K562 (cell line): ENCODE results near the gene FRK. TPM values are rescaled to one million over a fixed set of nuclear protein-coding genes. Genes with fewer than 3 reads are reported as not detected.
A peak's percentile ranks its signal among the peaks of the same experiment; 100 is the strongest.

Source experiments
- ATAC-seq: fragments of 200-7000 bp; cut with Tn5 transposase; 3 replicates; pipeline ENCODE4 v1.9.1; 2020; ENCODE audit warnings: moderate library complexity
- BruUV-seq: library from RNA; stranded (reverse); fragments of 400-500 nt; replicated peaks from 2 replicates; lab custom pipeline; 2021; lab: Mats Ljungman, UMichigan
- CTCF ChIA-PET: fragments of 300-600 bp; formaldehyde crosslinking; extraction: SDS; loops from one replicate; lab custom pipeline; 2021; ENCODE audit warnings: low intra/inter-chr PET ratio; lab: Yijun Ruan, JAX
- POLR2A ChIA-PET: fragments of 300-600, 350-650 bp; sonication (Branson Sonifier 250); formaldehyde crosslinking; extraction: SDS; loops from one replicate; lab custom pipeline; 2021; ENCODE audit warnings: antibody characterized with exemption, inconsistent platforms; lab: Yijun Ruan, JAX
- DNase-seq, 4 experiments: peaks; one replicate each; pipeline versions ENCODE4 v3.0.0 to v3.0.0-alpha.2; 2011 to 2018; ENCODE audit warnings: low spot score in 3 of 4, mixed read lengths in 3 of 4; ENCODE audit errors: extremely low read depth in 1 of 4
- FAIRE-seq: peaks from 2 replicates; lab custom pipeline; 2011; peaks lifted over from hg19 to GRCh38; lab: Jason Lieb, UNC
- H2AFZ ChIP-seq: 2 replicates; pipeline ENCODE4 v1.6.0; 2011; ENCODE audit warnings: low read depth, low read length, control low read depth, inconsistent platforms
- H3K27ac ChIP-seq: fragments of 200-600 bp; 3 replicates; pipeline ENCODE4 v1.8.0; 2011; ENCODE audit warnings: low read depth, mild to moderate bottlenecking, control low read depth, inconsistent platforms, low read length, moderate library complexity, mixed read lengths; ENCODE audit errors: extremely low read depth
- H3K27me3 ChIP-seq, 2 experiments: fragments of 300-600 bp in 1 of 2; 2 replicates in 1 of 2; 3 replicates in 1 of 2; pipeline versions ENCODE4 v1.6.0 to v1.8.0; 2011; ENCODE audit warnings: inconsistent platforms in 2 of 2, low read length in 2 of 2, mild to moderate bottlenecking in 1 of 2, mixed read lengths in 1 of 2, moderate library complexity in 1 of 2; ENCODE audit not compliant: control insufficient read depth in 2 of 2, insufficient read depth in 2 of 2
- H3K36me3 ChIP-seq: fragments of 300-600 bp; 3 replicates; pipeline ENCODE4 v1.8.0; 2011; ENCODE audit warnings: mild to moderate bottlenecking, low read length, inconsistent platforms; ENCODE audit not compliant: control insufficient read depth, insufficient read depth
- H3K4me1 ChIP-seq, 2 experiments: fragments of 200-600 bp in 1 of 2; replicated peaks in 1 of 2; 2 replicates in 1 of 2; 3 replicates in 1 of 2; pipeline versions ENCODE4 v1.5.1 to v1.8.0; 2011; ENCODE audit warnings: inconsistent platforms in 2 of 2, low read length in 2 of 2, mild to moderate bottlenecking in 1 of 2, mixed read lengths in 1 of 2, moderate library complexity in 1 of 2; ENCODE audit not compliant: control insufficient read depth in 2 of 2, insufficient read depth in 2 of 2
- H3K4me2 ChIP-seq: 2 replicates; pipeline ENCODE4 v1.6.1; 2011; ENCODE audit warnings: low read length, control low read depth, inconsistent platforms, mixed read lengths; ENCODE audit not compliant: insufficient read depth
- H3K4me3 ChIP-seq: fragments of 200-600 bp; sonication (generic), shearing (Covaris generic); 2 replicates; pipeline ENCODE4 v1.5.1; 2016; ENCODE audit warnings: control low read depth, inconsistent platforms
- H3K79me2 ChIP-seq: fragments of 200-600 bp; 3 replicates; pipeline ENCODE4 v1.8.0; 2011; ENCODE audit warnings: low read length, inconsistent platforms; ENCODE audit not compliant: control insufficient read depth, insufficient read depth
- H3K9ac ChIP-seq, 2 experiments: 2 replicates each; pipeline versions ENCODE4 v1.6.0 to v1.6.1; 2011; ENCODE audit warnings: low read depth in 2 of 2, low read length in 2 of 2, control low read depth in 1 of 2, inconsistent platforms in 1 of 2, mild to moderate bottlenecking in 1 of 2, mixed read lengths in 1 of 2; ENCODE audit not compliant: insufficient read depth in 1 of 2
- H3K9me1 ChIP-seq: one replicate; pipeline ENCODE4 v1.6.0; 2011; ENCODE audit warnings: inconsistent platforms, mild to moderate bottlenecking, low read length, moderate library complexity; ENCODE audit not compliant: control insufficient read depth, insufficient read depth
- H3K9me3 ChIP-seq: replicated peaks from 2 replicates; pipeline ENCODE4 v1.5.1; 2011; ENCODE audit warnings: low read depth, low read length, inconsistent platforms; ENCODE audit not compliant: control insufficient read depth, insufficient read depth
- H4K20me1 ChIP-seq: replicated peaks from 2 replicates; pipeline ENCODE4 v1.6.1; 2011; ENCODE audit warnings: low read length, inconsistent platforms, mixed read lengths; ENCODE audit not compliant: control insufficient read depth, insufficient read depth
- ATF2 ChIP-seq: sonication (generic); formaldehyde crosslinking; IDR thresholded peaks from 2 replicates; pipeline ENCODE4 v1.8.1; 2022; ENCODE audit warnings: missing genetic modification reagents
- FOSL1 ChIP-seq: fragments of 200-800 bp; sonication (Bioruptor generic); conservative IDR thresholded peaks from 2 replicates; pipeline ENCODE4 v1.6.1; 2016; ENCODE audit warnings: missing genetic modification characterization, missing compliant biosample characterization
- JUND ChIP-seq, 2 experiments: IDR thresholded peaks; 2 replicates in 1 of 2; 3 replicates in 1 of 2; pipeline ENCODE4 v1.6.1; 2011; ENCODE audit warnings: borderline replicate concordance in 2 of 2, low read depth in 2 of 2, low read length in 2 of 2, improper control_type of control experiment in 1 of 2, missing biosample characterization in 1 of 2, missing genetic modification characterization in 1 of 2, missing genetic modification reagents in 1 of 2
- SPI1 ChIP-seq: IDR thresholded peaks from 2 replicates; pipeline ENCODE4 v1.6.1; 2011; ENCODE audit warnings: low read depth, low read length, control low read depth, borderline replicate concordance
- TFAP4 ChIP-seq: sonication (generic); formaldehyde crosslinking; IDR thresholded peaks from 2 replicates; pipeline ENCODE4 v1.8.0; 2022; ENCODE audit warnings: missing genetic modification reagents, mild to moderate bottlenecking, moderate library complexity, borderline replicate concordance
- ZNF717 ChIP-seq: fragments of 250-450 bp; sonication (Bioruptor Pico); IDR thresholded peaks from 2 replicates; pipeline ENCODE4 v1.5.0; 2021
- WGBS: fragments of 100-300 bp; shearing (Covaris generic); methylation state at CpG from one replicate; pipeline ENCODE4 v1.1.6; 2016; ENCODE audit warnings: low coverage, mixed read lengths; ENCODE audit not compliant: insufficient coverage; ENCODE audit errors: missing lambda C conversion rate; 5-methylcytosine and 5-hydroxymethylcytosine counted together
- in situ Hi-C: fragments of 300-500 bp; cut with MboI; formaldehyde crosslinking; loops from 4 replicates; pipeline ENCODE4 v1.15.0; 2018; ENCODE audit warnings: inconsistent platforms, mixed read lengths
- intact Hi-C: fragments of 100-400 bp; cut with micrococcal nuclease; formaldehyde crosslinking; loops from 2 replicates; pipeline ENCODE4 v1.14.2; 2022
- polyA plus RNA-seq, 8 experiments: library from polyadenylated mRNA; depleted of rRNA in 4 of 8; stranded (reverse) in 5 of 8; unstranded in 3 of 8; fragments of >200 nt; fragmentation: Nextera tagmentation in 2 of 8; fragmentation: Illumina TruSeq in 1 of 8; extraction: Ambion mirVana in 2 of 8; extraction: Trizol in 1 of 8; gene quantifications; 2 replicates each; pipeline versions ENCODE4 v1.2.1 to v1.2.3, GENCODE V29; 2011 to 2014; ENCODE audit warnings: inconsistent platforms in 1 of 8, missing spikeins in 1 of 8
- total RNA-seq, 7 experiments: library from RNA; depleted of rRNA in 6 of 7; stranded (reverse); fragments of >200 nt in 6 of 7; fragmentation: Illumina TruSeq in 2 of 7; extraction: Trizol in 2 of 7; gene quantifications; 2 replicates each; pipeline versions ENCODE4 v1.2.1 to v1.2.3, GENCODE V29; 2011 to 2021; ENCODE audit warnings: low replicate concordance in 1 of 7
- TF ChIP-seq, protein P1 (sequence below): sonication (generic); formaldehyde crosslinking; IDR thresholded peaks from 2 replicates; pipeline ENCODE4 v1.5.0; 2020; ENCODE audit warnings: missing genetic modification reagents

Gene FRK
- total and polyA plus RNA-seq, 9 of the 15 experiments (the other 6 are each of a cell fraction or from before 2014, with no cell fraction given) = 0.01 to 0.29 (median 0.09) TPM

- Histone ChIP-seq H3K79me2 (no peaks in the 10 kb centered on the region), H3K4me2 (no peak overlapping the region), H3K9ac (no peak overlapping the region), H3K27ac (no peak overlapping the region), H2AFZ (no peak overlapping the region), H3K9me3 (no peaks in the 10 kb centered on the region), H3K9me1 (no peaks in the 10 kb centered on the region), H3K27me3 (no peaks in the 10 kb centered on the region), H3K4me3 (no peak overlapping the region), H3K4me1 (no peaks in the 10 kb centered on the region), H4K20me1 (no peaks in the 10 kb centered on the region), H3K36me3 (no peaks in the 10 kb centered on the region)
- peak; percentile 38; the same call in 1 of the 2 replicates for TF ChIP-seq TFAP4 (CRISPR knock-in tag)
- TF ChIP-seq FOSL1 = peak; percentile 48
- peak; percentile 67; the same call in 1 of the 2 replicates for TF ChIP-seq JUND (IDR thresholded peaks at IDR 0.05; ENCODE audit: borderline replicate concordance, low read depth, low read length)
- TF ChIP-seq JUND (tag; IDR thresholded peaks at IDR 0.05; ENCODE audit: borderline replicate concordance, low read depth, low read length) = peak; percentile 29; the same call in 1 of the 3 replicates
- no peak for TF ChIP-seq ZNF717 (CRISPR knock-in tag)
- peak; percentile 83 for TF ChIP-seq SPI1
- TF ChIP-seq, protein P1, sequence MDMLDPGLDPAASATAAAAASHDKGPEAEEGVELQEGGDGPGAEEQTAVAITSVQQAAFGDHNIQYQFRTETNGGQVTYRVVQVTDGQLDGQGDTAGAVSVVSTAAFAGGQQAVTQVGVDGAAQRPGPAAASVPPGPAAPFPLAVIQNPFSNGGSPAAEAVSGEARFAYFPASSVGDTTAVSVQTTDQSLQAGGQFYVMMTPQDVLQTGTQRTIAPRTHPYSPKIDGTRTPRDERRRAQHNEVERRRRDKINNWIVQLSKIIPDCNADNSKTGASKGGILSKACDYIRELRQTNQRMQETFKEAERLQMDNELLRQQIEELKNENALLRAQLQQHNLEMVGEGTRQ (CRISPR knock-in tag) = peak; percentile 38
- TF ChIP-seq ATF2 (CRISPR knock-in tag) = no peak
- intact Hi-C loops (no loop called here), in situ Hi-C loops (no loop called here)
- FAIRE-seq = no peak
- ChIA-PET POLR2A (no interaction called here), CTCF (interaction anchor here (0.6 kb wide), 1 partner anchor 36 kb away, joined by 4 read pairs; no protein-coding TSS in a partner anchor)
- no TSS peak for BruUV-seq
- no peak for ATAC-seq
- WGBS = 10% methylated on average over 3 of the region's 3 CpGs
- no peak for DNase-seq
Measured at GRCh38 chr6:116047173-116047933, 13.3 kb downstream of the FRK start.
